Measurements from ENCODE around the gene CYSLTR1.

GRCh38 chrX:78330540-78330939 is 3.1 kb upstream of the CYSLTR1 start:
- TF ChIP-seq POLR2AphosphoS5 (IDR thresholded peaks at IDR 0.05) (no peak), POLR2A (IDR thresholded peaks at IDR 0.05) (no peak)
